ENCODE measurements around the gene FMOD. TPM values are rescaled to one million over a fixed set of nuclear protein-coding genes. Genes with fewer than 3 reads are reported as not detected.

The FMOD gene
- 28.9 TPM for total RNA-seq
- long read RNA-seq, transcript FMOD-201 (3 exons, 3,310 nt), result major isoform, 17 of 62 reads
- long read RNA-seq, partial matches to known transcripts, result 40 of 62 reads
- long read RNA-seq, other reads (novel, unspliced or antisense), result 5 of 62 reads

DNA sequence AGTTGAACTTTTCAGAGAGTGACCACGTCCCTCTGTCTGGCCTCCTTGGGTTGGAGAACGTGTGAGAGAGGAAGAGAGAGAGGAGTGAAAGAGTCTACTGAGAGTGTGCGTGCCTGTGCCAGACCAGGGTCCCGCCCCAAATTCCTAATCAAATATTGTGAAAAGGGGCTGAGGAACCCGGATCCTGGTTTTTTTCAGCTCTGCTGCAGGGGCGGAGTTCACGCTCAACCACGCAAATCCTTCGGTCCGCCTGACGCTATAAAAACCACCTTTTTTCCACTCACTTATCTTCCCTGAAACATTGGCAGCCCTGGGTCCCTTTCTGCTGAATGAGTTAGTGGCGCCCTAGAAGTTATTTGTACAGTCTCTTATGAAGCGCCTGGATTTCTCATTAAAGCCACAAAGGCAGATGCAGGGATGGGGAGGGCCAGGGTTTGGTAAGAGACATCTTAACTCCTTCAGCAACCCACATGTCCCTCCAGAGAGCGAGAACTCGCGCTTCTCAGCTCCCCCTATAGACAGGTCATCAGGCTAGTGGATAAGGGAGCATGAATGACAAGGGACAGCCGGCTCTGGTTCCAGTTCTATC lies at the start of gene FMOD:
FMOD (minus strand) TSS at position 86 of the 589 bp plus-strand sequence. CDS start 2,852 bp downstream, outside the sequence.
- Histone ChIP-seq H3K4me1 (peaks cover 15% of the 10 kb centered on the region), H3K36me3 (no peaks in the 10 kb centered on the region), H3K4me3 (peak within 1 kb of the TSS; percentile 36), H3K27me3 (ENCODE audit: low read depth) (no peaks in the 10 kb centered on the region), H3K9me3 (no peaks in the 10 kb centered on the region), H3K27ac (peak within 1 kb of the TSS; percentile 38)
- no peak for DNase-seq
- ATAC-seq, result peak; percentile 61
- intact Hi-C loops (cut with DNase I), result no loop called here
- TF ChIP-seq, protein P1, sequence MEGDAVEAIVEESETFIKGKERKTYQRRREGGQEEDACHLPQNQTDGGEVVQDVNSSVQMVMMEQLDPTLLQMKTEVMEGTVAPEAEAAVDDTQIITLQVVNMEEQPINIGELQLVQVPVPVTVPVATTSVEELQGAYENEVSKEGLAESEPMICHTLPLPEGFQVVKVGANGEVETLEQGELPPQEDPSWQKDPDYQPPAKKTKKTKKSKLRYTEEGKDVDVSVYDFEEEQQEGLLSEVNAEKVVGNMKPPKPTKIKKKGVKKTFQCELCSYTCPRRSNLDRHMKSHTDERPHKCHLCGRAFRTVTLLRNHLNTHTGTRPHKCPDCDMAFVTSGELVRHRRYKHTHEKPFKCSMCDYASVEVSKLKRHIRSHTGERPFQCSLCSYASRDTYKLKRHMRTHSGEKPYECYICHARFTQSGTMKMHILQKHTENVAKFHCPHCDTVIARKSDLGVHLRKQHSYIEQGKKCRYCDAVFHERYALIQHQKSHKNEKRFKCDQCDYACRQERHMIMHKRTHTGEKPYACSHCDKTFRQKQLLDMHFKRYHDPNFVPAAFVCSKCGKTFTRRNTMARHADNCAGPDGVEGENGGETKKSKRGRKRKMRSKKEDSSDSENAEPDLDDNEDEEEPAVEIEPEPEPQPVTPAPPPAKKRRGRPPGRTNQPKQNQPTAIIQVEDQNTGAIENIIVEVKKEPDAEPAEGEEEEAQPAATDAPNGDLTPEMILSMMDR (IDR thresholded peaks at IDR 0.05), result no peak

DNA sequence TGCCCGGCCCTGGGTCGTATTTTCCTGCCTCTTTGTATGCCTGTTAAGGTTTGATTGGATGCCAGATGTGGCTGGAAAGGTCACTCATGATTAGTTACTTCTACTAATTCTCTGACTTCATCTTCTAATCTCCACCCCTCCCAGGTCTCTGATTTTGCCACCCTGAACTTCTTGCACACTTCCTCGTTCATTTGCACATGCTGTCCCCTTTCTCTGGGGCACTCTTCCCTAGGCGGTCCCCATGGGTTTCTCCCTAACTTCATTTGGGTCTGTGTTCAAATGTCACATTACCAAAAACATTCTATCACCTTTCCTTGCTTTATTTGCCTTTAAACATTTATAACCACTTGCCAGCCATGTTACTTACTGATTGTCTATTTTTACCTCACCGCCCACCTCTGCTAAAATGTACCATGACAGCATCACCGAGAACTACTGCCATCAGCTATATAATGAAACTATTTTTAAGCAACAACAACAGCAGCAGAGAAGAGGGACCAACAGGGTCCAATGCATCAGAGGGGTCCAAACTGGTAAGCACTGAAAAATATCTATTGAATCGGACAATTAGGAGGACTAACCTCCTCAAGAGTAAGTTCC lies 45.8 kb upstream of the FMOD start:
- ATAC-seq, result no peak
- peaks cover 8% of the 10 kb centered on the region for H3K4me1 ChIP-seq
- H3K4me3 ChIP-seq, result no peak overlapping the region
- intact Hi-C loops (cut with DNase I), result no loop called here
- no peak for DNase-seq
- H3K9me3 ChIP-seq, result no peaks in the 10 kb centered on the region
- H3K27me3 ChIP-seq (ENCODE audit: low read depth), result no peaks in the 10 kb centered on the region
- H3K36me3 ChIP-seq, result no peaks in the 10 kb centered on the region
- no peak overlapping the region for H3K27ac ChIP-seq
- TF ChIP-seq, protein P1 (IDR thresholded peaks at IDR 0.05), result no peak

DNA sequence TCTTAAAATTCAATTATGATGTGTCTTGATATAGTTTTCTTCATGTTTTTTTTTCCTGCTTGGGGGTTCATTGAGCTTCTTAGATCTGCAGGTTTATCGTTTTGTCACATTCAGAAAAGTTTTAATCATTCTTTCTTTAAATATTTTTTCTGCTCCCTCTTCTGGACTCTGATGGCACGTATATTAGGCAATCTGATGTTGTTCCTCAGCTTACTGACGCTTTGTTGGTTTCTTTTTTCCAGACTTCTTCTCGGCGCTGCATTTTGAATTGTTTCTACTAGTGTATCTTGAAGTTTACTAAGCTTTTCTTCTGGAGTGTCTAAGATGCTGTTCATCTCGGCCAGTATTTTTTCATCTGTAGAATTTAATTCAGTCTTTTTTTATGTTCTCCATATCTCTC lies 44.8 kb upstream of the FMOD start:
- H3K4me3 ChIP-seq, result no peak overlapping the region
- no peak for DNase-seq
- H3K36me3 ChIP-seq, result no peaks in the 10 kb centered on the region
- TF ChIP-seq, protein P1 (IDR thresholded peaks at IDR 0.05), result no peak
- no peaks in the 10 kb centered on the region for H3K27me3 ChIP-seq (ENCODE audit: low read depth)
- H3K9me3 ChIP-seq, result no peaks in the 10 kb centered on the region
- H3K4me1 ChIP-seq, result no peaks in the 10 kb centered on the region
- no peak overlapping the region for H3K27ac ChIP-seq
- intact Hi-C loops (cut with DNase I), result no loop called here
- no peak for ATAC-seq

DNA sequence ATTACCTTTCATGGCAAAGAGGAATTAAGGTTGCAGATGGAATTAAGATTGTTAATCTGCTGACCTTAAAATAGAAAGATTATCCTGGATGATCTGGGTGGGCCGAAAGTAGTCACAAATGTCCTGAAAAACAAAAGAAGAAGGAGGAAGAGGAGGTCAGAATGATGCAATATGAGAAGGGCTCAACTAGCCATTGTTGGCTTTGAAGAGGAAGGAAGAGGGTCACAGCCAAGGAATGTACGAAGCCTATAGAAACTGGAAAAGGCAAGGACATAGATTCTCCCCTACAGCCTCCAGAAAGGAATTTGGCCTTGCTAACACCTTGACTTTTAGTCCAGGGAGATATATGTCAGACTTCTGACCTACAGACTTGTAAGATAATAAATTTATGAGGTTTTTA lies 39.4 kb upstream of the FMOD start:
- H3K36me3 ChIP-seq, result no peaks in the 10 kb centered on the region
- DNase-seq (no peak), ATAC-seq (no peak)
- H3K4me1 ChIP-seq, result no peaks in the 10 kb centered on the region
- peaks cover 7% of the 10 kb centered on the region for H3K27me3 ChIP-seq (ENCODE audit: low read depth)
- no peak overlapping the region for H3K4me3 ChIP-seq
- H3K9me3 ChIP-seq, result no peaks in the 10 kb centered on the region
- H3K27ac ChIP-seq, result no peak overlapping the region
- intact Hi-C loops (cut with DNase I), result no loop called here
- TF ChIP-seq, protein P1 (IDR thresholded peaks at IDR 0.05), result no peak

DNA sequence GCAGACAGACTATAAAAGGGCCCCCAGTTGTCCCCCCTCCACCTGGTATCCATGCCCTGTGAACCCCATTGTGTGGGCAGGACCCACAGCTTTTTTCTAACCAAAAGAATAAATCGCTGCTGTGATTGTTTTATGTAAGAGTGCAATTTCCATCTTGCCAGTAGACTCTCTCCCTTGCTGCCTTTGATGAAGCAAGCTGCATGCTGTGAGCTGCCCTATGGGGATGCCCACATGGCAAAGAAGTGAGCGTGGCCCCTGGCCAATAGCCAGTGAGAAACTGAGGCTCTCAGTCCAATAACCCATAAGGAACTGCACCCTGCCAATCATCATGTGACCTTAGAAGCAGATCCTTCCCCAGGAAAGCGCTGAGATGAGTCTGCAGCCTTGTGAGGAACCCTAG lies 37.8 kb upstream of the FMOD start:
- no peak for ATAC-seq
- DNase-seq, result no peak
- no peak overlapping the region for H3K4me3 ChIP-seq
- H3K27me3 ChIP-seq (ENCODE audit: low read depth), result peaks cover 7% of the 10 kb centered on the region
- no peaks in the 10 kb centered on the region for H3K4me1 ChIP-seq
- H3K9me3 ChIP-seq, result no peaks in the 10 kb centered on the region
- TF ChIP-seq, protein P1 (IDR thresholded peaks at IDR 0.05), result no peak
- H3K36me3 ChIP-seq, result no peaks in the 10 kb centered on the region
- H3K27ac ChIP-seq, result no peak overlapping the region
- intact Hi-C loops (cut with DNase I), result no loop called here

All from lower lobe of right lung (tissue), 2 donors.